Fibroblast of lung (primary cell): ENCODE results near the gene PPAT. TPM values are rescaled to one million over a fixed set of nuclear protein-coding genes. Genes with fewer than 3 reads are reported as not detected.
"Not testable (repeated sequence)": the region's sequence is repeated elsewhere in the genome, so short reads cannot be mapped to it uniquely, and the experiment has no call there.

ENCODE experiments used
- DNase-seq, 2 donors: peaks; one replicate each; pipeline versions ENCODE4 v3.0.0 to v3.0.0-alpha.2; 2010; ENCODE audit warnings: low read depth in 2 of 2
- H2AFZ ChIP-seq: 2 replicates; pipeline ENCODE4 v1.5.1; 2012; ENCODE audit warnings: low read length, control low read depth, inconsistent platforms
- H3K27ac ChIP-seq: 2 replicates; pipeline ENCODE4 v1.5.1; 2011; ENCODE audit warnings: low read length, control low read depth; ENCODE audit not compliant: insufficient read depth
- H3K27me3 ChIP-seq: 2 replicates; pipeline ENCODE4 v1.5.1; 2011; ENCODE audit warnings: mild to moderate bottlenecking, low read length; ENCODE audit not compliant: control insufficient read depth, insufficient read depth
- H3K36me3 ChIP-seq: 2 replicates; pipeline ENCODE4 v1.5.1; 2011; ENCODE audit warnings: low read length; ENCODE audit not compliant: control insufficient read depth, insufficient read depth
- H3K4me1 ChIP-seq: 2 replicates; pipeline ENCODE4 v1.5.1; 2011; ENCODE audit warnings: low read length; ENCODE audit not compliant: control insufficient read depth, insufficient read depth; ENCODE audit errors: extremely low read depth
- H3K4me2 ChIP-seq: 2 replicates; pipeline ENCODE4 v1.5.1; 2011; ENCODE audit warnings: low read length, control low read depth; ENCODE audit not compliant: insufficient read depth; ENCODE audit errors: extremely low read depth
- H3K4me3 ChIP-seq, 4 experiments: fragments of 200-600 bp in 1 of 4; sonication (generic) in 1 of 4; replicated peaks in 1 of 4; 2 replicates each; pipeline ENCODE4 v1.5.1; 2011 to 2016; ENCODE audit warnings: low read length in 4 of 4, low read depth in 3 of 4, mild to moderate bottlenecking in 3 of 4, control low read depth in 2 of 4, inconsistent platforms in 1 of 4, mixed read lengths in 1 of 4; ENCODE audit not compliant: insufficient read depth in 1 of 4; ENCODE audit errors: control extremely low read depth in 1 of 4
- H3K79me2 ChIP-seq: 2 replicates; pipeline ENCODE4 v1.5.1; 2012; ENCODE audit warnings: mild to moderate bottlenecking, low read length, inconsistent platforms; ENCODE audit not compliant: control insufficient read depth, insufficient read depth
- H3K9ac ChIP-seq: 2 replicates; pipeline ENCODE4 v1.5.1; 2011; ENCODE audit warnings: mild to moderate bottlenecking, low read length, control low read depth; ENCODE audit not compliant: insufficient read depth
- H3K9me3 ChIP-seq: 2 replicates; pipeline ENCODE4 v1.5.1; 2012; ENCODE audit warnings: low read depth, low read length; ENCODE audit not compliant: control insufficient read depth, insufficient read depth
- H4K20me1 ChIP-seq: 2 replicates; pipeline ENCODE4 v1.5.1; 2011; ENCODE audit warnings: low read length; ENCODE audit not compliant: control insufficient read depth, insufficient read depth; ENCODE audit errors: extremely low read depth
- CTCF ChIP-seq, 2 donors: IDR thresholded peaks in 1 of 2; conservative IDR thresholded peaks in 1 of 2; 1 replicate in 1 of 2; 2 replicates in 1 of 2; pipeline ENCODE4 v1.5.1; 2011 to 2012; ENCODE audit warnings: low read length in 2 of 2, control low read depth in 1 of 2, inconsistent platforms in 1 of 2, low read depth in 1 of 2, mild to moderate bottlenecking in 1 of 2
- EZH2 ChIP-seq: IDR thresholded peaks from 2 replicates; pipeline ENCODE4 v1.5.1; 2012; ENCODE audit warnings: low read length, control low read depth, mild to moderate bottlenecking; ENCODE audit errors: missing control alignments
- polyA plus RNA-seq, 2 donors: library from polyadenylated mRNA; depleted of rRNA in 1 of 2; stranded (reverse) in 1 of 2; unstranded in 1 of 2; fragments of >200 nt; gene quantifications; 2 replicates each; pipeline ENCODE4 v1.2.1, GENCODE V29; 2011 to 2012; ENCODE audit warnings: missing spikeins in 1 of 2
- total RNA-seq: library from RNA; depleted of rRNA; stranded (reverse); fragments of >200 nt; gene quantifications from 2 replicates; pipeline ENCODE4 v1.2.1, GENCODE V29; 2014

Gene PPAT
- total and polyA plus RNA-seq, 2 donors (not counting 1 experiment from before 2014, with no cell fraction given): 8.6 to 14.9 TPM

- Histone ChIP-seq H3K36me3 (peaks cover 5% of the 10 kb centered on the region), H3K9me3 (no peaks in the 10 kb centered on the region), H3K9ac (peak within 1 kb of the TSS; percentile 86), H4K20me1 (no peaks in the 10 kb centered on the region), H3K4me2 (peak within 1 kb of the TSS; percentile 89), H2AFZ (peak within 1 kb of the TSS; percentile 68), H3K4me1 (peaks cover 2% of the 10 kb centered on the region), H3K4me3 (peak within 1 kb of the TSS; percentile 81 to 98 (median 90)), H3K27me3 (no peaks in the 10 kb centered on the region), H3K79me2 (peaks cover 53% of the 10 kb centered on the region), H3K27ac (peak within 1 kb of the TSS; percentile 93)
- DNase-seq: peak; percentile 82 to 91
- no peak for TF ChIP-seq CTCF (conservative IDR thresholded peaks at IDR 0.05 in 1 of 2, IDR thresholded peaks at IDR 0.05 in 1 of 2; ENCODE audit: low read depth in 1 of 2, low read length in 2 of 2)
- TF ChIP-seq EZH2: no peak
Observed at GRCh38 chr4:56467284-56468096, 32.1 kb upstream of the PPAT start, which contains the start of gene SRP72. Gene SRP72 (plus strand): TSS chr4:56467617. CDS start chr4:56467636, 19 bp downstream.

- DNase-seq: no peak
- peak overlapping the region; percentile 93 for H3K27ac ChIP-seq
- TF ChIP-seq EZH2 (no peak), CTCF (conservative IDR thresholded peaks at IDR 0.05 in 1 of 2, IDR thresholded peaks at IDR 0.05 in 1 of 2; ENCODE audit: low read depth in 1 of 2, low read length in 2 of 2) (no peak)
- peak overlapping the region; percentile 81 to 98 (median 90) for H3K4me3 ChIP-seq
- peak overlapping the region; percentile 86 for H3K9ac ChIP-seq
- H4K20me1 ChIP-seq: no peaks in the 10 kb centered on the region
- H3K4me2 ChIP-seq: peak overlapping the region; percentile 73
- peak overlapping the region; percentile 11 for H2AFZ ChIP-seq
- peaks cover 53% of the 10 kb centered on the region for H3K79me2 ChIP-seq
- H3K36me3 ChIP-seq: peaks cover 5% of the 10 kb centered on the region
- peaks cover 2% of the 10 kb centered on the region for H3K4me1 ChIP-seq
- H3K27me3 ChIP-seq: no peaks in the 10 kb centered on the region
- H3K9me3 ChIP-seq: no peaks in the 10 kb centered on the region
Observed at GRCh38 chr4:56466910-56467283, 31.5 kb upstream of the PPAT start.

GRCh38 chr4:56466296-56466761 is 30.9 kb upstream of the PPAT start:
- not testable (repeated sequence) for H3K36me3 ChIP-seq, H3K9me3 ChIP-seq

More at GRCh38 chr4:56466296-56466761, 30.9 kb upstream of the PPAT start:
- H2AFZ ChIP-seq, H3K27me3 ChIP-seq, H4K20me1 ChIP-seq, H3K4me1 ChIP-seq: not testable (repeated sequence)
- H3K79me2 ChIP-seq: peaks cover 53% of the 10 kb centered on the region
- peak overlapping the region; percentile 73 for H3K4me2 ChIP-seq
- peak overlapping the region; percentile 86 for H3K9ac ChIP-seq
- H3K27ac ChIP-seq: peak overlapping the region; percentile 93
- peak overlapping the region; percentile 81 to 98 (median 90) for H3K4me3 ChIP-seq
- peak; percentile 44 to 84 for DNase-seq
